ENCODE measurements around the gene PPA1. TPM values are rescaled to one million over a fixed set of nuclear protein-coding genes. Genes with fewer than 3 reads are reported as not detected.

PPA1 gene
- total RNA-seq, 2 experiments from 2014 or later = 357 to 368 TPM

DNA sequence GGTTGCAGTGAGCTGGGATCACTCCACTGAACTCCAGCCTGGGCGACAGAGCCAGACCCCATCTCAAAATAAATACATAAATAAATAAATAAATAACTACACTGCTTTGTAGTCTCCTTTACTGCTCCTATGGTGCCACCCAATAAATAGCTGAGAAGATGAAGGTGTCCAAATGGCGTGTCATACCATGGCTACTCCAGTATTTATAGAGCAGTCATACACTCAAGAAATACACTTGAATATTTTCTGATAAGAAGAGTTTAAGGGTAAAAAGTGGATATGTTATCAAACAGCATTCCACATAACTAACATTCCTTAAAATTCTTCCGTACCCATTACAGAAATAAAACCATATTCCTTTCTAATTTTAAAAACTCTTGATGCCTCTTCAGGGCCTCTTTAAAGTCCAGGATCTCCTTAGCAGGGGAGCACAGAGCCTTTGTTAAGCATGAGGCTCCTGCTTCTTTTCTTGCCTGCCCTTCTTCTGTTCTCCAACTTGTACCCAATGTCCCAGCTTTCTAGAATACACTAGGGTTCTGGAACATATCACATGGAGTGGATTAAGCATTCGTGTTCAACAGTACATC lies 55.0 kb downstream of the PPA1 start:
- TF ChIP-seq CTCF (IDR thresholded peaks at IDR 0.05) = no peak
- Mint-ChIP-seq H3K27ac (no peak overlapping the region), H3K9me3 (peaks cover 4% of the 10 kb centered on the region), H3K36me3 (ENCODE audit: low read depth) (no peaks in the 10 kb centered on the region), H3K4me1 (ENCODE audit: low read depth) (peaks cover 11% of the 10 kb centered on the region), H3K4me3 (no peak overlapping the region), H3K27me3 (peaks cover 2% of the 10 kb centered on the region)
- CTCF ChIA-PET = interaction anchor here (1.2 to 2.6 kb wide), 3 partner anchors 15 to 63 kb away, joined by 3 to 8 read pairs (median 3); partner anchors contain the start of gene TYSND1
- DNase-seq (no peak), ATAC-seq (no peak)
- intact Hi-C loops (cut with micrococcal nuclease) = loop anchor here (2.0 kb wide), 1 partner anchor 37 kb away; no protein-coding TSS in a partner anchor
- POLR2A ChIA-PET = interaction anchor here (0.6 to 1.2 kb wide), 2 partner anchors 21 to 33 kb away, joined by 3 read pairs; no protein-coding TSS in a partner anchor

DNA sequence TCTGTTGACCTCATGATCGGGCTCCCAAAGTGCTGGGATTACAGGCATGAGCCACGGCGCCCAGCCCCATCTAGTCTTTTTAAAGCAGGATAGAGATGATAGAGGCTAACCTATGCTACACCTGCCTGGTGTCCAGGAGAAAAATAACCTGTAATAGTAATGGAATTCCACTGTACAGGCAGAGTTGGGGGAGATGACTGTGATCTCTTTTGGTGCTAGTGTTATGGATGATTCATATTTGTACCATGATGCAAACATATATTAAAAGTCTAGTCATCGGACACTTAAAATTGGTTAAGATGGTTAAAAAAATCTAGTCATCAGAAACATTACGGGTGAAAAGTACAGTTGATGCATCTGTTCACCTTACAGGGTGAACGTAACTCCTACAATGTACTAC lies 56.8 kb downstream of the PPA1 start:
- Mint-ChIP-seq H3K36me3 (ENCODE audit: low read depth) (no peaks in the 10 kb centered on the region), H3K4me1 (ENCODE audit: low read depth) (peaks cover 22% of the 10 kb centered on the region), H3K27ac (no peak overlapping the region), H3K4me3 (no peak overlapping the region), H3K27me3 (no peaks in the 10 kb centered on the region), H3K9me3 (peaks cover 4% of the 10 kb centered on the region)
- ATAC-seq (no peak), DNase-seq (no peak)
- POLR2A ChIA-PET = no interaction called here
- TF ChIP-seq CTCF (IDR thresholded peaks at IDR 0.05) = no peak
- intact Hi-C loops (cut with micrococcal nuclease) = no loop called here
- CTCF ChIA-PET = interaction anchor here (2.6 kb wide), 1 partner anchor 30 kb away, joined by 8 read pairs; the partner anchor contains the start of gene TYSND1

- Mint-ChIP-seq H3K4me3 (no peak overlapping the region), H3K27me3 (no peaks in the 10 kb centered on the region), H3K36me3 (ENCODE audit: low read depth) (peaks cover 3% of the 10 kb centered on the region), H3K4me1 (ENCODE audit: low read depth) (peaks cover 26% of the 10 kb centered on the region), H3K9me3 (peaks cover 4% of the 10 kb centered on the region), H3K27ac (no peak overlapping the region)
- DNase-seq (no peak), ATAC-seq (no peak)
- CTCF ChIA-PET = interaction anchor here (0.6 to 1.6 kb wide), 4 partner anchors 29 to 204 kb away, joined by 3 to 8 read pairs (median 3); partner anchors contain the start of gene TYSND1
- no peak for TF ChIP-seq CTCF (IDR thresholded peaks at IDR 0.05)
- intact Hi-C loops (cut with micrococcal nuclease) = no loop called here
- POLR2A ChIA-PET = interaction anchor here (0.8 to 1.1 kb wide), 2 partner anchors 17 to 21 kb away, joined by 4 read pairs; no protein-coding TSS in a partner anchor
Measured at GRCh38 chr10:70175516-70175915, 57.7 kb downstream of the PPA1 start.

- Mint-ChIP-seq H3K4me1 (ENCODE audit: low read depth) (peaks cover 26% of the 10 kb centered on the region), H3K27me3 (no peaks in the 10 kb centered on the region), H3K9me3 (no peaks in the 10 kb centered on the region), H3K36me3 (ENCODE audit: low read depth) (peaks cover 11% of the 10 kb centered on the region), H3K4me3 (peak overlapping the region; percentile 41), H3K27ac (peak overlapping the region; percentile 90)
- intact Hi-C loops (cut with micrococcal nuclease) = no loop called here
- DNase-seq = peak; percentile 61
- ChIA-PET CTCF (interaction anchor here (1.2 to 1.6 kb wide), 3 partner anchors 11 to 190 kb away, joined by 4 to 8 read pairs (median 4); no protein-coding TSS in a partner anchor), POLR2A (interaction anchor here (0.6 to 1.5 kb wide), 3 partner anchors 11 to 16 kb away, joined by 3 to 4 read pairs (median 3); no protein-coding TSS in a partner anchor)
- no peak for TF ChIP-seq CTCF (IDR thresholded peaks at IDR 0.05)
- peak; percentile 11 for ATAC-seq
Measured at GRCh38 chr10:70174058-70174741, 59.0 kb downstream of the PPA1 start.

Measured in activated CD8-positive, alpha-beta T cell treated with anti-CD3 and anti-CD28 coated beads for 36 hours (primary cell).